ENCODE results near the gene FBXL4.

- TF ChIP-seq, protein P1, sequence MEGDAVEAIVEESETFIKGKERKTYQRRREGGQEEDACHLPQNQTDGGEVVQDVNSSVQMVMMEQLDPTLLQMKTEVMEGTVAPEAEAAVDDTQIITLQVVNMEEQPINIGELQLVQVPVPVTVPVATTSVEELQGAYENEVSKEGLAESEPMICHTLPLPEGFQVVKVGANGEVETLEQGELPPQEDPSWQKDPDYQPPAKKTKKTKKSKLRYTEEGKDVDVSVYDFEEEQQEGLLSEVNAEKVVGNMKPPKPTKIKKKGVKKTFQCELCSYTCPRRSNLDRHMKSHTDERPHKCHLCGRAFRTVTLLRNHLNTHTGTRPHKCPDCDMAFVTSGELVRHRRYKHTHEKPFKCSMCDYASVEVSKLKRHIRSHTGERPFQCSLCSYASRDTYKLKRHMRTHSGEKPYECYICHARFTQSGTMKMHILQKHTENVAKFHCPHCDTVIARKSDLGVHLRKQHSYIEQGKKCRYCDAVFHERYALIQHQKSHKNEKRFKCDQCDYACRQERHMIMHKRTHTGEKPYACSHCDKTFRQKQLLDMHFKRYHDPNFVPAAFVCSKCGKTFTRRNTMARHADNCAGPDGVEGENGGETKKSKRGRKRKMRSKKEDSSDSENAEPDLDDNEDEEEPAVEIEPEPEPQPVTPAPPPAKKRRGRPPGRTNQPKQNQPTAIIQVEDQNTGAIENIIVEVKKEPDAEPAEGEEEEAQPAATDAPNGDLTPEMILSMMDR (IDR thresholded peaks at IDR 0.05; ENCODE audit: low read depth, low read length, poor library complexity, severe bottlenecking): no peak
- no peak for TF ChIP-seq EZH2phosphoT487 (IDR thresholded peaks at IDR 0.05; ENCODE audit: borderline replicate concordance, low read length)
These were observed 38.5 kb downstream of the FBXL4 start for GRCh38 chr6:98909236-98909635.
